GM13977 (cell line): ENCODE data around the gene CXCR2.

Source experiments
- DNase-seq: peaks from one replicate; pipeline ENCODE4 v3.0.0; 2012; ENCODE audit warnings: low spot score
- CTCF ChIP-seq: IDR thresholded peaks from 2 replicates; pipeline ENCODE4 v1.5.1; 2012; ENCODE audit warnings: mild to moderate bottlenecking, control low read depth; ENCODE audit not compliant: insufficient read depth; ENCODE audit errors: extremely low read depth, missing control alignments
- in situ Hi-C: fragments of 300-500 bp; cut with MboI; formaldehyde crosslinking; loops from one replicate; pipeline ENCODE4 v1.12.0; 2022; ENCODE audit warnings: low sequenced_read_pairs, low pct_unique_long_range_greater_than_20kb, mixed read lengths, inconsistent platforms; ENCODE audit not compliant: unreplicated experiment

Gene CXCR2

DNA sequence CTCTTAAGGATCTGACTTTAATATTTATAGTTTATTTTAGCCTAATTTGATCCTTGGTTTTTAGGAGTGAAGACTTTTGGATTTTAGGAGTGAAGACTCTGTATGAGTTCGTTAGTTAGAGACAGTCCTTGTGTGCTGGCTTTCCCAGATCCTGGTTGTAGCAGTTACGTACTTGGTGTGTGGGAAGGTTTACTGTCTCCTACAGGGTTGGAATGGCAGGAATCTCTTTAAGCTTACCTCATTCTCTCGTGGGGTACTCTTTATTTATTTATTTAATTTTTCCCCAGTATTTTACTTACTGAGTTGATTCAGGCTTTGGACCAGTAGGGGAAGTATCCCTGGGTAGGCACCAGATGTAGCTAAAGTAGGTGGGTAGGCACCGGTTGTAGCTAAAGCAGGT is 1.8 kb upstream of the CXCR2 start:
- DNase-seq = no peak
- TF ChIP-seq CTCF = no peak
- in situ Hi-C loops = no loop called here

DNA sequence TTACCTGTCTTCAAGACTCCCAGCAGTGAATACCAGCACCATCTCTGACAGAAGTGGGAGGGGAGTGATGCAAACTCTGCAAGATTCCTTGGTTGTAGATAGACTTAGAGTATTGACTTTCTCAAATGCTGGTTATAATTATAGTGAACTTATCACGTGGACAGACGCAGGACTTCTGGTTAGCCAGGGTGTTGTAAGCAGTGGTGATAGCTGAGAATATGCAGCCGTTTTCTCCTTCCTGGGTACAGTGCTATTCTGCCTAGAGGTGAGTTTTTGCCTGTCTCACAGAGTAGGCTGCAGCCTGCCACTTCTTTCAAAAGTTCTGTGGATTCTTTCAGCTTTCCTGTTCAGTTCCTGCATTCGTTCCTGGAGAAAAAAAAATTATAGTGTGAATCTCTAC is 733 bp upstream of the CXCR2 start:
- in situ Hi-C loops = no loop called here
- no peak for DNase-seq
- no peak for TF ChIP-seq CTCF

DNA sequence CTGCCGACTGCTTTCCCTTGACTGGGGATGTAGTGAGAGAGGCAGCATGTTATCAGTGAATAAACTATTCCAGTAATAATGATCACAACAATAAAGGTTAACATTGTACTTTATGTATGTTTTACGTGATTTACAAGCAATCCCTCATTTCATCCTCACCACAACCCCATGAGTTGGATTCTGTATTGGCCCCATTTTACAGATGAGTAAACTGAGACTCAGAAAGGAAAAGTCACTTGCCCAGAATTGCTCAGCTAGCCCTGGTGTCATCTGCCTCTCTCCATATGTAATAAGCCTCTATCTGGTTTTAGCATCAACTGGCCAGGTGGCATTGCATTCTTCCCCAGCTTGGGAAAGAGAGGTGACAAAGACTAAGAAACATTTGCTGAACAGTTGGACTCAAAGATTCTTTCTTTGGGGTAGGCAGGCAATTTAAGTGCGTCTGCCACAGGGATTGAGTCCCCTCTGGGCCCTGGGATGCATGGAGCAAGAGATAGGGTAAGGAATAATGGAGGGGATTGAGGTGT is 2.2 kb downstream of the CXCR2 start:
- no peak for DNase-seq
- in situ Hi-C loops = no loop called here
- TF ChIP-seq CTCF = no peak

GRCh38 chr2:218128781-218129457 is 3.1 kb downstream of the CXCR2 start:
- TF ChIP-seq CTCF = no peak
- DNase-seq = no peak
- in situ Hi-C loops = no loop called here

DNA sequence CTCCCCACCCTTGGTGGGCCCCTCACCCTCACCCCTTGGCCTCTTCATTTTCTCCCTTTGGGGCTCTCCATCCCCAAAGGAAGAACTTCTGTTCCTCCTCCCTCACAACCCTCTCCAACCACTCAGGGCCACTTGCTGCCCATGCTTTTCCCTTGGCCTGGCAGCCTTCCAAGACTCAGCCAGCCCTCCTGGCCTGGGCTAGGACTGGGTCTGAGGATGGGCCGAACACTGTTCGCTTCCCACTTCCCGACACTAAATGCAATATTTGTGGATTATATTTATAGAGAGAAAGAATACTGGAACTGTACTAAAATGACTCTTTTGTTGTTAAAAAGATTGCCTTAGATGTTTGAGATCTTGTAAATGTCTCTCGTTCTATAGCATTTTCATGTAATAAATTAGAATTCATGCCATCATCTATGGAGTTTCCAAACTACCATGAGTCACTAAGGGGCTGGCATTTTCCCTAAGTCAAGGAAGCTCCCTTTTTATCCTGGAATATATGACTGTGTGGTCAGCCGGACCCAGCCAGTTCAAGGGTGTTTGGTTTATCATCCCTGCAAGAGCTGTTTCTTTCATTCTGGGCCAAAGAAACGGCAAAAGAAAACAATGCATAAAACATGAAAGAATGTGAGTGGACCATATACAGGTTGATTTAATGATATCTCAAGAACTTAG is 3.8 kb downstream of the CXCR2 start:
- in situ Hi-C loops = no loop called here
- DNase-seq = no peak
- TF ChIP-seq CTCF = no peak

DNA sequence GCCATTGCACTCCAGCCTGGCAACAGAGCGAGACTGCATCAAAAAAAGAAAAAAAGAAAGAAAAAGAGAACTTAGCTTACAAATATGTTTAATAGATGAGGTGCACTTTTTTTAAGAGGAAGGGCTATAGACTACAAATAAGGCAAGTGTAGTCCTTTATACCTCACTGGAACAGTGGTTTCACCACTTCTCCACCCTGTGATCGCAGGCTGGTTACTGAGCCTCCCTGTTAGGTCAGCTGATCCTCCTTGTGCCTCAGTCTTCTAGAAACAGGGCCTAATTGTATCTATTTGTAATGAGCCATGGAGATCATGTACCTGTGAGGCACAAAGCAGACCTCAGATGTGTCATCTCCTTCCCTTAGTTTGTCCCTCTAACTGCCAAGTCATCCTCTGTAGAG is 4.5 kb downstream of the CXCR2 start:
- in situ Hi-C loops = no loop called here
- TF ChIP-seq CTCF = no peak
- DNase-seq = no peak
